ENCODE results near the gene MRGPRG.
"Not testable (repeated sequence)": the region's sequence is repeated elsewhere in the genome, so short reads cannot be mapped to it uniquely, and the experiment has no call there.

The MRGPRG gene

GRCh38 chr11:3173795-3174194 is 44.8 kb downstream of the MRGPRG start:
- Histone ChIP-seq H3K9me3 (ENCODE audit: insufficient read depth, low read length) (peaks cover 16% of the 10 kb centered on the region), H3K9ac (ENCODE audit: insufficient read length, low read depth) (no peak overlapping the region), H3K36me3 (ENCODE audit: insufficient read depth, insufficient read length, low read length) (no peaks in the 10 kb centered on the region), H3K27me3 (ENCODE audit: insufficient read depth, insufficient read length) (peaks cover 26% of the 10 kb centered on the region), H3K4me3 (ENCODE audit: insufficient read length, low read depth) (no peak overlapping the region), H3K4me1 (ENCODE audit: insufficient read depth, insufficient read length) (peaks cover 13% of the 10 kb centered on the region)
- TF ChIP-seq YY1 (IDR thresholded peaks at IDR 0.05; ENCODE audit: insufficient read depth, insufficient read length) (no peak), ZNF274 (IDR thresholded peaks at IDR 0.05; ENCODE audit: low read depth, low read length) (no peak), SUZ12 (IDR thresholded peaks at IDR 0.05; ENCODE audit: extremely low read depth, insufficient read depth, insufficient read length) (no peak)
- no peak for DNase-seq (ENCODE audit: low read depth, low spot score)

- Histone ChIP-seq H3K4me1 (ENCODE audit: insufficient read depth, insufficient read length) (peaks cover 13% of the 10 kb centered on the region), H3K9ac (ENCODE audit: insufficient read length, low read depth) (no peak overlapping the region), H3K4me3 (ENCODE audit: insufficient read length, low read depth) (no peak overlapping the region), H3K9me3 (ENCODE audit: insufficient read depth, low read length) (peaks cover 13% of the 10 kb centered on the region), H3K36me3 (ENCODE audit: insufficient read depth, insufficient read length, low read length) (no peaks in the 10 kb centered on the region), H3K27me3 (ENCODE audit: insufficient read depth, insufficient read length) (peaks cover 35% of the 10 kb centered on the region)
- no peak for DNase-seq (ENCODE audit: low read depth, low spot score)
- TF ChIP-seq YY1 (IDR thresholded peaks at IDR 0.05; ENCODE audit: insufficient read depth, insufficient read length), result no peak
- TF ChIP-seq ZNF274 (IDR thresholded peaks at IDR 0.05; ENCODE audit: low read depth, low read length), result no peak
- no peak for TF ChIP-seq SUZ12 (IDR thresholded peaks at IDR 0.05; ENCODE audit: extremely low read depth, insufficient read depth, insufficient read length)
Observed at GRCh38 chr11:3171931-3172560, 46.6 kb downstream of the MRGPRG start.

DNA sequence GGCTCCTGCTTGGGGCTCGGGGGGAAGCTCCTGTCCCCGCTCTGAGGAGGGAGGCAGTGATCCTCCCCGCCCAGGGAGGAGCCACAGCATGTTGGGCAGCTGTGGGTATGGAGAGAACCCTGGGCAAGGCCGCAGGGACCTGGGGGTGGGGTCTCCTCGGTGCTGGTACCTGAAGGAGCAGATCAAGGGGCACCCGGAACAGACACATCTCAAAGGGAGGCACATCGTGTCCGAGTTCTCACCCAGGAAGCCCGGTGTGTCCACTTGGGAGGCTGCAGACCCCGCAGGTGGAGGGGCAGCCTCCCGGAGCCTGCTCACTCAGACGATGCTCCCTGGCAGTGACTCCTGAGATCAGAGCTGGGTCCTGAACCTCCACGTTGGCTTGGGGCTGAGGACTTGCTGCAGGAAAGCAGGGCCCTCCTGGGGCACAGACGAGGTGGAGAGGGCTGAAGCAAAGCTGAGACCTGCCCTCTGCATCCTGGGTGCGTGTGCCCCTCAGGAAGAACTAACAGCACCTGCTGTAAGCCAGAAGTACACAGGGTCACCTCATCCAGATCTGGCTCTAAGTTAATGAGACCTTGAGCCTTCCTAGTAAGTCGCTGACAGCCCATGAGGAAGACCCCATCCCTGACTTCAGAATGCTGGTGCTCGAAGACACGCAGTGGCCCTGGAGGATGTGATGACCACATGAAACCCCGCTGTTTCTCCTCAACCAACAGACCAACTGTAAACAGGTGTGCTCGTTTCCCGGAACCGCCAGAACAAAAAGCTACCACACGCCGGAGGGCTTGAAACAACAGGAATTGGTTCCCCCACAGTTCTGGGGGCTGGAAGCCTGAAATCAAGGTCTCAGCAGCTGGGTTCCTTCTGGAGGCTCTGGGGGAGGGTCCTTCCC is 47.6 kb downstream of the MRGPRG start:
- H3K27me3 ChIP-seq (ENCODE audit: insufficient read depth, insufficient read length), result peaks cover 36% of the 10 kb centered on the region
- no peak overlapping the region for H3K4me3 ChIP-seq (ENCODE audit: insufficient read length, low read depth)
- no peaks in the 10 kb centered on the region for H3K36me3 ChIP-seq (ENCODE audit: insufficient read depth, insufficient read length, low read length)
- H3K9ac ChIP-seq (ENCODE audit: insufficient read length, low read depth), result peak overlapping the region; percentile 37
- peaks cover 18% of the 10 kb centered on the region for H3K4me1 ChIP-seq (ENCODE audit: insufficient read depth, insufficient read length)
- no peak for DNase-seq (ENCODE audit: low read depth, low spot score)
- no peak for TF ChIP-seq SUZ12 (IDR thresholded peaks at IDR 0.05; ENCODE audit: extremely low read depth, insufficient read depth, insufficient read length)
- no peak for TF ChIP-seq YY1 (IDR thresholded peaks at IDR 0.05; ENCODE audit: insufficient read depth, insufficient read length)
- no peak for TF ChIP-seq ZNF274 (IDR thresholded peaks at IDR 0.05; ENCODE audit: low read depth, low read length)
- peaks cover 2% of the 10 kb centered on the region for H3K9me3 ChIP-seq (ENCODE audit: insufficient read depth, low read length)

GRCh38 chr11:3170044-3170755 is 48.4 kb downstream of the MRGPRG start:
- TF ChIP-seq ZNF274 (IDR thresholded peaks at IDR 0.05; ENCODE audit: low read depth, low read length) (no peak), YY1 (IDR thresholded peaks at IDR 0.05; ENCODE audit: insufficient read depth, insufficient read length) (no peak), SUZ12 (IDR thresholded peaks at IDR 0.05; ENCODE audit: extremely low read depth, insufficient read depth, insufficient read length) (no peak)
- Histone ChIP-seq H3K27me3 (ENCODE audit: insufficient read depth, insufficient read length) (peaks cover 42% of the 10 kb centered on the region), H3K4me3 (ENCODE audit: insufficient read length, low read depth) (no peak overlapping the region), H3K9me3 (ENCODE audit: insufficient read depth, low read length) (no peaks in the 10 kb centered on the region), H3K4me1 (ENCODE audit: insufficient read depth, insufficient read length) (peaks cover 18% of the 10 kb centered on the region), H3K9ac (ENCODE audit: insufficient read length, low read depth) (peak overlapping the region; percentile 73), H3K36me3 (ENCODE audit: insufficient read depth, insufficient read length, low read length) (no peaks in the 10 kb centered on the region)
- DNase-seq (ENCODE audit: low read depth, low spot score), result no peak

DNA sequence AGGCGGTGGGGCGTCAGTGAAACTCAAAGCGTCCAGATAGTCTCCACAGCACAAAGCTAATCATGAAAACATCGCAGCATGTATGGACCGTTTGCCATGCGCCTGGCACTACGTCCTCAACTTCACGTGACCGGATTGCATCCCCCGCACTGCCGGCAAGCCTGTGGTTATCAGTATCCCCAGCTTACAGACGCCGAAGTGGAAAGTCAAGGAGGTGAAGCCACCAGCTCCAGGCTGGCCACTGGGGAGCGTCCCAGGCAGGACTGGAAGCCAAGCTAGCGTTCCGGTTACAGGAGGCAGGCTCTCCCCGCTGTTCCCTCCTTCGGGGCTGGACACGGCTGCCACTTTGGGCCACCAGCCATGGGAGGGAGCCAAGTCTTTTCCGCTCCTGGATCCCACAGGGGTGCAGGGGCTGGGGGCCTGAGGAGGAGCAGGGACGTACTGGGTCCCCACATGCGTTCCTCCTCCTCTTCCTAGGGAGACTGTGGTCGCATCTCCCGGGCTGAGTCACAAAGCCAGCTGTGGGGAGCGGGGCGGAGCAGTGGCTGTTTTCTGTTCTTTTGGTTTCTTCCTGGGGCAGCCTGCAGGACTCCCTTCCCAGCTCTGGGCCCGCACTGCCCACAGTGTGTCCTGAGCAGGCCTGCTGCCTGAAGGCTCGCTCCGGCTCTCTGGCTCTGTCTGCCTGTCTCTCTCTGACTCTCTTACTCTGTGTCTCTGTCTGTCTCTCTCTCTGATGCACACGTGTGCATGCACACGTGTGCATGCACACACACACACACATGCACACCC is 49.2 kb downstream of the MRGPRG start:
- no peak for TF ChIP-seq YY1 (IDR thresholded peaks at IDR 0.05; ENCODE audit: insufficient read depth, insufficient read length)
- no peak for DNase-seq (ENCODE audit: low read depth, low spot score)
- Histone ChIP-seq H3K9me3 (ENCODE audit: insufficient read depth, low read length) (no peaks in the 10 kb centered on the region), H3K36me3 (ENCODE audit: insufficient read depth, insufficient read length, low read length) (no peaks in the 10 kb centered on the region), H3K9ac (ENCODE audit: insufficient read length, low read depth) (peak overlapping the region; percentile 73), H3K27me3 (ENCODE audit: insufficient read depth, insufficient read length) (peaks cover 42% of the 10 kb centered on the region), H3K4me3 (ENCODE audit: insufficient read length, low read depth) (peak overlapping the region; percentile 22), H3K4me1 (ENCODE audit: insufficient read depth, insufficient read length) (peaks cover 18% of the 10 kb centered on the region)

GRCh38 chr11:3168742-3169254 is 49.8 kb downstream of the MRGPRG start:
- Histone ChIP-seq H3K4me3 (ENCODE audit: insufficient read length, low read depth) (peak overlapping the region; percentile 22), H3K4me1 (ENCODE audit: insufficient read depth, insufficient read length) (peaks cover 21% of the 10 kb centered on the region)

More at GRCh38 chr11:3168742-3169254, 49.8 kb downstream of the MRGPRG start:
- DNase-seq (ENCODE audit: low read depth, low spot score); H3K9me3 ChIP-seq (ENCODE audit: insufficient read depth, low read length); H3K36me3 ChIP-seq (ENCODE audit: insufficient read depth, insufficient read length, low read length); H3K9ac ChIP-seq (ENCODE audit: insufficient read length, low read depth): not testable (repeated sequence)
- peaks cover 42% of the 10 kb centered on the region for H3K27me3 ChIP-seq (ENCODE audit: insufficient read depth, insufficient read length)

Measured in NT2/D1 (cell line).